Right renal pelvis (tissue), 4 donors: Measurements from ENCODE around the gene COX5B. TPM values are rescaled to one million over a fixed set of nuclear protein-coding genes. Genes with fewer than 3 reads are reported as not detected.
"Not testable (repeated sequence)": the region's sequence is repeated elsewhere in the genome, so short reads cannot be mapped to it uniquely, and the experiment has no call there.

Source experiments
- DNase-seq, 4 donors: peaks; one replicate each; pipeline ENCODE4 v3.0.0-alpha.2; 2013; ENCODE audit warnings: low read depth in 4 of 4, low spot score in 3 of 4, missing footprints in 1 of 4
- polyA plus RNA-seq, 4 donors: library from polyadenylated mRNA; unstranded; fragments of 120-200 nt; gene quantifications; one replicate each; pipeline ENCODE4 v1.2.1, GENCODE V29; 2013; ENCODE audit not compliant: insufficient read length in 4 of 4

Gene COX5B
- 100 to 1,000 TPM; 174 to 223 (median 199) TPM for polyA plus RNA-seq

- DNase-seq = peak; percentile 96 to 98 (median 97)
These were observed at the start of gene COX5B for GRCh38 chr2:97645695-97646629. Gene COX5B (plus strand): TSS chr2:97646062. CDS start chr2:97646087, 25 bp downstream.

DNA sequence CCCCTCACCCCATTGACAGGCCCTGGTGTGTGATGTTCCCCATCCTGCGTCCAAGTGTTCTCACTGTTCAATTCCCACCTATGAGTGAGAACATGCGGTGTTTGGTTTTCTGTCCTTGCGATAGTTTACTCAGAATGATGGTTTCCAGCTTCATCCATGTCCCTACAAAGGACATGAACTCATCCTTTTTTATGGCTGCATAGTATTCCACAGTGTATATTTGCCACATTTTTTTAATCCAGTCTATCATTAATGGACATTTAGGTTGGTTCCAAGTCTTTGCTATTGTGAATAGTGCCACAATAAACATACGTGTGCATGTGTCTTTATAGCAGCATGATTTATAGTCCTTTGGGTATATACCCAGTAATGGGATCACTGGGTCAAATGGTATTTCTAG is 49.7 kb upstream of the COX5B start:
- DNase-seq = not testable (repeated sequence)

DNA sequence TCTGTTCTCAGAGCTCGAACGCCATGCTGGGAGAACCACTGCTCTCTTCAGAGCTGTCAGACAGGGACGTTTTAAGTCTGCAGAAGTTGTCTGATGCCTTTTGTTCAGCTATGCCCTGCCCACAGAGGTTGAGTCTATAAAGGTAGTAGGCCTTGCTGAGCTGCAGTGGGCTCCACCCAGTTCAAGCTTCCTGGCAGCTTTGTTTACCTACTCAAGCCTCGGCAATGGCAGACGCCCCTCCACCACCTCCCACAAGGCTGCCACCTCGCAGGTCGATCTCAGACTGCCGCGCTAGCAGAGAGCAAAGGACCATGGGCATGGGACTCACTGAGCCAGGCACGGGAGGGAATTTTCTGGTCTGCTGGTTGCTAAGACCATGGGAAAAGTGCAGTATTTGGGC is 44.3 kb upstream of the COX5B start:
- not testable (repeated sequence) for DNase-seq

DNA sequence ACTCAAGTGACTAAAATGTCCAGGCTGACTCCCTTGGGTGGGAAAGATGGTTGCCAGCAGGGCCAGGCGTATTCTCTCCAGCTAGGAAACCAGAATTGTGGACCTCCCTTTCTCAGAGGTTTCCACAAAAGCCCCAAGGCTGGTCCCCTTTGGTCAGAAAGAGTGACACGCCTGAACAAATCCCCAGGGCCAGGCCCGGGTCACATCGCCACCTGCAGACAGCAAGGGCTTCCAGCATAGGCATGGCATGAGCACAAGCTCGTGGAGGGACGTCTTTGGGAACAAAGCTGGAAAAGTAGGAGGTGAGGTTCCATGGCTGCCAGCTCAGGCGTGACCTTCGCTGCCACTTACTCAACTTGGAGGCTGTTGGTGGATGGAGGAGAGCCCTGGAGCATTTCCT is 40.8 kb upstream of the COX5B start:
- DNase-seq = not testable (repeated sequence)

DNA sequence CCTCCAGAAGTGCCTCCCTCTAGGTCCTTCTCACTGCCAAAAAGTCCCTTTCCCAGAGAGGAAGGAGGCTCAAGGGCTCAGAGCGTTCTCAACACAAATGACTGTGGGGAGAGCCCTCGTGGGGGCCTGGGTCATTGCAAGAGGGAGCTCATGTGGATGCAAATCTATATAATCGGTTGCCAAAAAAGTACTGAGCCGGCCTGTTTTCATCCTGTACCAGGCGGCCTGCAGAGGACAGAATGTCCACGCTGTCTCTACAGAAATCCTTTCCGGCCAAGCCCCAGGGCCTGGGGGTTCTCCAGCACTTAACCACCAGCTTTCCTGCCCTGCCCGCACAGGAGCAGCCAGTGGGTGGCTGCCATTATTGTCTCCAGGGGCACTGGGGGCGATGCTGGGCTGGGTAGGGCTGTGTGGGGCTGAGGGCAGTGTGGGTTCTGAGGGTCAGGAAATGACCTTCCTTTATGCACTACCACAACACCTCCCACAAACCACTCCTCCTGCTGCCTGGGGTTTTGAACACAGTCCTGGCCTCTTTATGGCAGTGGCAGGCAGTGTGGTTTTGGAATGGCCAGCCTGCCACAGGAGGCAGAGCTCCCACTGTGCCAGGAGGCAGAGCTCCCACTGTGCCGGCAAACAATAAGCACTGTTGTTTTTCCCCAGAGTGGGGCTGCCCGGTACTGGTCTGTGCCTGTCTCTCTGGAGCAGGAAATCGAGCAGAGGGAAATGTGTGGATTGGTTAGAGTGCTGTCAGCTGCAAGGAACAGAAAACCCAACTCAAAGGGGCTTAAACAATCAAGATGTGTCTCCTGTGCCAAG is 40.1 kb upstream of the COX5B start:
- DNase-seq = not testable (repeated sequence)

DNA sequence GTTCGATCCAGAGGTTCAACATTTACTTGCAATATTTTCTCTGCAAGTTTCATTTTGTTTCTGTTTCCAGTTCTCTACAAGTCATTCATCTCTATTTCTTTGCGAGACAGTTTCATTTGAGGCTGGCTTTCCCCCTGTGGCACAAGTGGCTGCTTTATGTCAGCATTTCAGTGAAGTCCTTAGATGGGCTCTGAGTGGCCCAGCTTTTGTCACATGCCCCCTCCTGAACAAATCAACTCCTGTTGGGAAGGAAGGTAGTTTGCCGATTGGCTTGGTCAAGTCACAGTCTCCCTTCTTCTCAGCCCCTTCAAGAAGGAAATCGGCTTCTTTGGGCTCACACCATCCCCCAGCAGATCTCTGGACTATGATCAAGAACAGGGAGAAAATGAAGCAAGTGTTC is 37.1 kb upstream of the COX5B start:
- not testable (repeated sequence) for DNase-seq

- DNase-seq = not testable (repeated sequence)
These were observed 34.0 kb upstream of the COX5B start for GRCh38 chr2:97611895-97612294.

GRCh38 chr2:97615746-97616145 is 30.1 kb upstream of the COX5B start:
- not testable (repeated sequence) for DNase-seq

DNA sequence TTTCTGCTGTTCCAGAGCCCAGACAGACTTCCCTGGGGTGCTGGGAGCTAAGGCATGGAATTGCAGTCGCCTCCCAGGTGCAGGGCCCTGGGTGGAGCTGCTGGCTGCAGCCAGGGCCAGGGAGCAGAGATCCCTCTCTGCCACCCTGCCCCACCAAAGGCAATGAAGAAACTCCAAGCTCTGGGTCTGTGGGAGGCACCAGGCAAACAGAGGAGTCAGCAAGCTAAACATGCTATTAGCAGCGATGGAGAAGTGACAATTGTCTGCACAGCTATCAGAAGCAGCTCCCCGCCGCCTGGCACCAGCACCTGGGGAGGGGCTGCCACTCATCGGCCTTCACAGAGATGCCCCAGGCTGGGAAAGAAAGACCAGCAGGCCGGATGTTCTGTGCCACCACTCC is 28.0 kb upstream of the COX5B start:
- no peak for DNase-seq

- DNase-seq = not testable (repeated sequence)
These were observed 26.7 kb upstream of the COX5B start for GRCh38 chr2:97618939-97619827.

DNA sequence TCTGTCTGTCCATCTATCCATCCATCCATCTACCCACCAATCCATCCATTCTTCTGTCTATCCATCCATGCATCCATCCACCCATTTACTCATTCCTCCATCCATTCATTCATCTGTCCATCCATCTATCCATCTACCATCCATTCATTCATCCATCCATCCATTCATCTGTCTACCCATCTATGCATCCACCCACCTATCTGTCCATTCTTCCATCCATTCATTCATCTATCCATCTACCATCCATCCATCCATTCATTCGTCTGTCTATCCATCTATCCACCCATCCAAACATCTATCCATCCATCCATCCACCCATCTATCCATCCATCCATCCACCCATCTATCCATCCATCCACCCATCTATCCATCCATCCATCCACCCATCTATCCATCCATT is 25.4 kb upstream of the COX5B start:
- DNase-seq = not testable (repeated sequence)

- not testable (repeated sequence) for DNase-seq
These were observed 22.9 kb upstream of the COX5B start for GRCh38 chr2:97622976-97623375.

GRCh38 chr2:97625354-97626048 is 20.4 kb upstream of the COX5B start:
- not testable (repeated sequence) for DNase-seq

GRCh38 chr2:97626049-97626430 is 19.8 kb upstream of the COX5B start:
- not testable (repeated sequence) for DNase-seq

DNA sequence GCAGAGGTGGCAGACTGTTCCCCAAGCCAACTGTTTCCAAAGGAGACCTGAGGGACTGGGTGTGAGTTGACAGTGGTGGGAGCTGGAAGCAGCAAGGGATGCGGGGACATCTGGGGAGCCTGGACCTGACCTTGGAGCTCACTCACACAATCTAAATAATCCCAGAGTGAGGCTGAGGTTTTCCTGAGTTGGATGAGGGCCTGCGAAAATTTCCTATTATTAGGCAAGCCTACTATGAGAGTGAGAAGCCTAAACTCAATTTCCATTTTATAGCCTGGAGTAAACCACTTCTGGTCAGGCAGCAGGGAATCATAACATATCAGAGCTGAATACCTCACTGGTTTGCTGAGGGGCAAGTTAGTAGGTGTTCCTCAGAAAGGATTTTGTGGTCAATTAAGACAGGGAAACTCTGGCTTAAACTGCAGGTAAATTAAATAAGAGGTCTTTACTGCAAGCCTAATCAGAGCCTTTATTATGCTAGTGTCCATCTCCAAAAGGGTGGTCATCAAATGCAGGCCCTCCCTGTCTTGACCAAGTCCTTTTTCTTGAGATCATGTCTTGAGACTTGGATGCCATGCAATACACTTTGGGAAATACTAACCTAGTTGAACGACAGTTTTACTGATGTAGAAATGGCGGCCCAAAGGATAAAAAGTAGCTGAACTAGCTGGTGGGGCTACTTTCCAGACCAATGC is 1.7 kb upstream of the COX5B start:
- no peak for DNase-seq

DNA sequence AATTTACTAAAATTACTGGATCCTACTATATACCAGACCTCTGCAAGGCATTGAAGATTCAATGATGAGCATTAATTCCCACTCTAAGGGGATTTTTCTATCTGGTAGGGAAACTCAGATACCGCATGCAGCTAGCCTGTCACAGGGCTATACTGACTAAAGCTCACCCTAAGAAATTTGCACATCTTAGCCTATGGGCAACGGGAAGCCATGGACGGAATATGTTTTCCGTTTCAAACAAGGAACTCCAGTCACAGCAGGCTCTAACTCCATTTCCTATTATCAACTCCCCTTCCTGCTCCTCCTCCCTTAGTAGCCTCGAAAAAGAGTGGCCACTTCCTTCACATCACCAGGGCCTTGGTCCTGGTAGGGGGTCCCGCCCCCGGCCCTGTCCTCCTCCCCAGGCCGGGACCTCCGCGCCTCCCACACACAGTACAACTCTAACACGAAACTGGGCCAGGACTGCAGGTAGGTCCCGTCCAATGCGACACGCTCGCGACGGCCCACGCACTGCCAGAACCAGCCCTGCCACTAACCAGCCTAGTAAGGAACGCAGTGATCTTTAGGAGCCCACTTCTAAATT is 659 bp upstream of the COX5B start:
- peak in 2 of 4 donors; percentile 7 to 18 for DNase-seq

GRCh38 chr2:97646977-97647376 is 1.1 kb downstream of the COX5B start:
- no peak for DNase-seq

GRCh38 chr2:97651114-97651513 is 5.3 kb downstream of the COX5B start:
- DNase-seq = no peak

DNA sequence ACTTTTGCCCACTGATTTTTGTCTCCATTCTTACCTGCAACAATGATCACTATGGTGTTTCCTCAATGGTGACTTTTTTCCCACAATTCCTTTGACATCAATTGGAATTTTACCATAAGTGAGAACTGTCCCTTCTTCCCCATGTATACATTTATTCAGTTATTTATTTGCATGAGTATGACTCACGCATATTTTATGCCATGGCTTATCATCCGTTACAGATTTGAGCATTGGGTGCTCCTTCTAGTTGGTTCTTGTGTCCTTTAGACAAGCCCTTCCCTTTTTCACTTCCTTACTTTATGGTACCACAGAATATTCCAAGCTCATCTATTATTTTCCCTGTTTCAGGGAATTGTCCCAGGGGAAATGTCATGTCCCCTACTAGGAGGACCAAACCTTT is 7.6 kb downstream of the COX5B start:
- no peak for DNase-seq
